Activated CD4-positive, alpha-beta T cell treated with anti-CD3 and anti-CD28 coated beads, Interleukin-2, amount 10 ng/mL, durations not matched to agents 24 days and 14 days (primary cell): ENCODE data around the gene SH3GLB1. TPM values are rescaled to one million over a fixed set of nuclear protein-coding genes. Genes with fewer than 3 reads are reported as not detected.

Source experiments
- total RNA-seq: library from RNA; stranded (reverse); gene quantifications from 2 replicates; pipeline ENCODE4 v1.2.3, GENCODE V29; 2022

Gene SH3GLB1
- total RNA-seq, 1 donor from 2014 or later = 57.0 TPM

Other genes starting within 250 kb of the SH3GLB1 start
- gene CLCA1, start 235.6 kb upstream of the SH3GLB1 start, total RNA-seq = not detected in 2 replicates
- not detected in 2 replicates for gene CLCA4, start 157.5 kb upstream of the SH3GLB1 start, total RNA-seq
- gene SELENOF, start 209.6 kb downstream of the SH3GLB1 start, total RNA-seq = 179 and 184 TPM in 2 replicates
- gene HS2ST1, start 210.1 kb downstream of the SH3GLB1 start, total RNA-seq = 15.8 and 16.0 TPM in 2 replicates